DND-41 (cell line): ENCODE results near the gene KLHDC7A.

Experiments used
- EZH2 ChIP-seq: IDR thresholded peaks from 3 replicates; pipeline ENCODE4 v1.6.1; 2012; ENCODE audit warnings: borderline replicate concordance, low read depth, mild to moderate bottlenecking, moderate library complexity, low read length, inconsistent platforms; ENCODE audit not compliant: severe bottlenecking
- TF ChIP-seq, protein P1 (sequence below): IDR thresholded peaks from 2 replicates; pipeline ENCODE4 v1.5.1; 2012; ENCODE audit warnings: borderline replicate concordance, low read length, moderate library complexity, mild to moderate bottlenecking; ENCODE audit not compliant: poor library complexity, severe bottlenecking; ENCODE audit errors: extremely low read depth

DNA sequence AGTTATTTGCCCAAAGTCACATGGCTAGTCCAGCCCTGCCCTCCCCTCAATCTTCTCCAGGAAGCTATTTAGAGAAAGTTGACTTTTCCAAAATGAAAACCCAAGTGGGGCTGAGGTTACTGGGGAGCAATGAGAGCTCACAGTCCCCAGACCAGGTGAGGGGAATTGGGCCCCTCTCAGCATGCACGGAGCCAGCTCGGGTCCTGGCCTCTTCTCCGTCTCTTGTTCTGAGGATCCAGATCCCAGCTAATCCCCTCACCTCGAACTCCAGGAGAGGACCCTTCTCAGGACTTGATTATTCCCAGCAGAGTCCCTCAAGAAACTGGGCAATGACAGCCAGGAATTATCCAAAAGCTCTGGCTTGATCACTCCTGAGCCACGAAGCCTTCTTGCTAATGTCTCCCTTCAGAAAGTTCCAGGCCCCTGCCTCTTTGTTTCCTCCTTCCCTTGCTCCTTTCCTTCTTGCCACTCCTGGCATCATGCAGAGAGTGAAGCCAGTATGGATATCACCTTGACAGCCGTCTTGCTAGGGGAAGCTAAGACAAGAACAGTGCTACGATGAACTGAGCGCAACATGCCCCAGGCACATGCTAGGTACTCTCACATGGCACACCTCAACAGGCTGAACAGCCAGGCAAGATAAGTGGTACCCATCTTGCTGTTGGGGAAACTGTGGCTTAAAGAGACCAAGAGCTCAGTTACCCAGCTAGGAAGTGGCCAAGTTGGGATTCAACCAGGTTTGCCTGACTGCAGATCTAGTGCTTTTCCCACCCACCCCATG is 51.9 kb downstream of the KLHDC7A start:
- TF ChIP-seq, protein P1, sequence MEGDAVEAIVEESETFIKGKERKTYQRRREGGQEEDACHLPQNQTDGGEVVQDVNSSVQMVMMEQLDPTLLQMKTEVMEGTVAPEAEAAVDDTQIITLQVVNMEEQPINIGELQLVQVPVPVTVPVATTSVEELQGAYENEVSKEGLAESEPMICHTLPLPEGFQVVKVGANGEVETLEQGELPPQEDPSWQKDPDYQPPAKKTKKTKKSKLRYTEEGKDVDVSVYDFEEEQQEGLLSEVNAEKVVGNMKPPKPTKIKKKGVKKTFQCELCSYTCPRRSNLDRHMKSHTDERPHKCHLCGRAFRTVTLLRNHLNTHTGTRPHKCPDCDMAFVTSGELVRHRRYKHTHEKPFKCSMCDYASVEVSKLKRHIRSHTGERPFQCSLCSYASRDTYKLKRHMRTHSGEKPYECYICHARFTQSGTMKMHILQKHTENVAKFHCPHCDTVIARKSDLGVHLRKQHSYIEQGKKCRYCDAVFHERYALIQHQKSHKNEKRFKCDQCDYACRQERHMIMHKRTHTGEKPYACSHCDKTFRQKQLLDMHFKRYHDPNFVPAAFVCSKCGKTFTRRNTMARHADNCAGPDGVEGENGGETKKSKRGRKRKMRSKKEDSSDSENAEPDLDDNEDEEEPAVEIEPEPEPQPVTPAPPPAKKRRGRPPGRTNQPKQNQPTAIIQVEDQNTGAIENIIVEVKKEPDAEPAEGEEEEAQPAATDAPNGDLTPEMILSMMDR, result no peak
- no peak for TF ChIP-seq EZH2
